ENCODE measurements around the gene SEC23B. TPM values are rescaled to one million over a fixed set of nuclear protein-coding genes. Genes with fewer than 3 reads are reported as not detected.

Gene SEC23B
- 10 to 100 TPM; 29.0 to 36.3 TPM for total RNA-seq

DNA sequence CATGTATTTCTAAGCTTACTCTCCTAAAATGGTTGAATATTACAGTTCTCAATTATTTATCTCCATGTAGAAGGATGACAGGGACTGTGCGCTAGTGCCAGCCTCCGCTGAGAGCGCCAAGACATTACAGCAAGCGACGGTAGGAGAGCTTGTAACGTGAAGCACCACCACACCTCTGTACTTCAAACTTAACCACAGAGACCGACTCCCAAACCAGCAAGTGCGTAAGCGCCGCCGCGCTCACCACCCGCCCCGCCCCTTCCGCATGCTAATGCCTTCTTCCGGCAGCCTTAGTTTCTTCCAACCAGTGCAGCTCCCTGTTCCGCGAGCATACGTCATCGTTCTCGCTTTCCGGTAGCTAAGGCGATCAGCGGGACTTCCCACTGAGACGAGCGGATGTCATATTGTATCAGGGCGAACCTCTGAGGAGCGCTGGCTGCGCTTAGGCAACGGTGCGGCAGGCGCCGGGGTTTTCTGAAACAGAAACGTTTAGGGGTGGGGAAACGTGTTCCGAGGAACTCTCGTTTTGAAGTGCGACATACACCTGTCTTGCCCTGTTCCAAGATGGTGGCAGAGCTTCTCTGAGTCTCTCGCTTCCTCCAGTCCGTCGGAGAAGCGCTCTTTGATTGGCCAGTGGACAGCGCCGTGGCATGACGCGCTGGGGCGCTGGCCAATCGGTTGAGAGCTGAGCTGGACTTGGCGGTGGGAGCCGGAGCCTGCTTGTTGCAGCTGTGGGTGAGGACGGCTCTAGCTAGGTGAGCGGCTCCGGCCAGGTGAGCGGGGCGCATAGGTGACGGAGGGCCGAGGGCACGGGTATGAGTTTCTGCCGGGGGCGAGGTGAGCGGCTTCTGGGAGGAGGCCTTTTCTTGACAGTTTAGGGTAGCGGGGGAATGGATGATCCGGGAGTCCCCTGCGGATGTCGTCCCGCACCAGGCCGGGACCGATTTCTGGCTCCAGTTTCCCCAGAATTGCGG lies at the start of gene SEC23B:
Gene SEC23B, plus strand, starts transcription at position 723 of the 974 bp plus-strand sequence. CDS start 2,896 bp downstream, outside the sequence.
- H3K4me1 ChIP-seq, result peaks cover 39% of the 10 kb centered on the region
- peak; percentile 97 for ATAC-seq
- H3K27me3 ChIP-seq, result no peaks in the 10 kb centered on the region
- H3K9me3 ChIP-seq, result no peaks in the 10 kb centered on the region
- H3K27ac ChIP-seq, result peak within 1 kb of the TSS; percentile 95 to 98 (median 97)
- intact Hi-C loops (cut with DNase I), result no loop called here
- H3K4me3 ChIP-seq, result peak within 1 kb of the TSS; percentile 32 to 88
- DNase-seq, result peak; percentile 96 to 98 (median 98)
- peak; percentile 91 to 98 (median 97) for TF ChIP-seq POLR2A (IDR thresholded peaks at IDR 0.05)
- TF ChIP-seq CTCF (IDR thresholded peaks at IDR 0.05), result no peak
- H3K36me3 ChIP-seq (replicated peaks in 1 of 2; ENCODE audit: insufficient read depth in 1 of 2, low read depth in 2 of 2), result peaks cover 0 to 3% of the 10 kb centered on the region in 2 donors
- WGBS, 2 donors, result 0 to 1% methylated on average over 36 to 68 of the region's 69 CpGs

- no peaks in the 10 kb centered on the region for H3K9me3 ChIP-seq
- H3K4me1 ChIP-seq, result peaks cover 17% of the 10 kb centered on the region
- DNase-seq (no peak), ATAC-seq (no peak)
- no peaks in the 10 kb centered on the region for H3K36me3 ChIP-seq (replicated peaks in 1 of 2; ENCODE audit: insufficient read depth in 1 of 2, low read depth in 2 of 2)
- TF ChIP-seq POLR2A (IDR thresholded peaks at IDR 0.05) (no peak), CTCF (IDR thresholded peaks at IDR 0.05) (no peak)
- H3K27me3 ChIP-seq, result no peaks in the 10 kb centered on the region
- H3K27ac ChIP-seq, result no peak overlapping the region
- H3K4me3 ChIP-seq, result no peak overlapping the region
- 33 to 36% methylated on average over 6 of the region's 6 CpGs for WGBS, 2 donors
- intact Hi-C loops (cut with DNase I), result no loop called here
Observed at GRCh38 chr20:18465536-18466200, 42.1 kb upstream of the SEC23B start.

DNA sequence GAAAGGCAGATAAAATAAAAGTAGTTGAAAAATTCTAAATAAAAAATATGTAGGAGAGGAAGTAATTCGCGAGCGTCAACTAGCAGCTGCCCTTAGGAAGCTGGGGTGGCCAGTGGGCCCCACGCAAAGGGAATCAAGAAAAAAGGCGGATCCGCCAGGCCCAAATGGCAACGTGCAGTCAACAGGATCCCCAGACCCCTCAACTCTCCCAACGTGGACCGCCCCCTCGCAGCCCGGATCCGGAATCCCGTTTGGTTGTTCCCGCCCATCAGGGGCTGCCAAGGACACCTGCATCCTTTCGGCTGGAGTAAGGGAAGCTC lies 41.2 kb upstream of the SEC23B start:
- DNase-seq (no peak), ATAC-seq (peak; percentile 45)
- Histone ChIP-seq H3K9me3 (no peaks in the 10 kb centered on the region), H3K4me1 (peaks cover 17% of the 10 kb centered on the region), H3K27ac (peak overlapping the region in 3 of 4 donors; percentile 81 to 95 (median 94)), H3K4me3 (peak overlapping the region; percentile 51 to 91), H3K36me3 (replicated peaks in 1 of 2; ENCODE audit: insufficient read depth in 1 of 2, low read depth in 2 of 2) (no peaks in the 10 kb centered on the region), H3K27me3 (no peaks in the 10 kb centered on the region)
- TF ChIP-seq POLR2A (IDR thresholded peaks at IDR 0.05) (no peak), CTCF (IDR thresholded peaks at IDR 0.05) (no peak)
- WGBS, 2 donors, result 0 to 1% methylated on average over 9 to 15 of the region's 15 CpGs
- intact Hi-C loops (cut with DNase I), result no loop called here

GRCh38 chr20:18466894-18467730 lies 40.6 kb upstream of the SEC23B start, which contains the start of the genes DZANK1 and POLR3F:
Gene DZANK1 (minus strand): TSS chr20:18467030. CDS start chr20:18465358, 1,672 bp downstream.
Gene POLR3F (plus strand): TSS chr20:18467390. CDS start chr20:18467507, 117 bp downstream.
- Histone ChIP-seq H3K27me3 (no peaks in the 10 kb centered on the region), H3K4me1 (peaks cover 17% of the 10 kb centered on the region), H3K4me3 (peak within 1 kb of the TSS; percentile 51 to 91), H3K36me3 (replicated peaks in 1 of 2; ENCODE audit: insufficient read depth in 1 of 2, low read depth in 2 of 2) (no peaks in the 10 kb centered on the region), H3K9me3 (no peaks in the 10 kb centered on the region), H3K27ac (peak within 1 kb of the TSS; percentile 81 to 95 (median 90))
- DNase-seq (peak; percentile 93 to 97 (median 96)), ATAC-seq (peak; percentile 100)
- intact Hi-C loops (cut with DNase I), result no loop called here
- WGBS, 2 donors, result 0 to 1% methylated on average over 26 to 57 of the region's 57 CpGs
- TF ChIP-seq CTCF (IDR thresholded peaks at IDR 0.05) (no peak), POLR2A (IDR thresholded peaks at IDR 0.05) (peak; percentile 8 to 76 (median 65))

Measured in body of pancreas (tissue), 4 donors.